ENCODE measurements around the gene SCN3A.

GRCh38 chr2:165161510-165161909, 42.3 kb downstream of the SCN3A start:
- no peak for TF ChIP-seq POLR2A (IDR thresholded peaks at IDR 0.05)
- TF ChIP-seq CTCF (IDR thresholded peaks at IDR 0.05) = no peak
- no peak for TF ChIP-seq EP300 (IDR thresholded peaks at IDR 0.05)
